GM18868 (cell line): ENCODE measurements around the gene FCRL4.

ENCODE experiments used
- ATAC-seq: cut with Tn5 transposase; IDR thresholded peaks from one replicate; pipeline ENCODE4 v1.9.1; 2021; ENCODE audit warnings: mild to moderate bottlenecking, moderate library complexity; ENCODE audit not compliant: unreplicated experiment

The FCRL4 gene

DNA sequence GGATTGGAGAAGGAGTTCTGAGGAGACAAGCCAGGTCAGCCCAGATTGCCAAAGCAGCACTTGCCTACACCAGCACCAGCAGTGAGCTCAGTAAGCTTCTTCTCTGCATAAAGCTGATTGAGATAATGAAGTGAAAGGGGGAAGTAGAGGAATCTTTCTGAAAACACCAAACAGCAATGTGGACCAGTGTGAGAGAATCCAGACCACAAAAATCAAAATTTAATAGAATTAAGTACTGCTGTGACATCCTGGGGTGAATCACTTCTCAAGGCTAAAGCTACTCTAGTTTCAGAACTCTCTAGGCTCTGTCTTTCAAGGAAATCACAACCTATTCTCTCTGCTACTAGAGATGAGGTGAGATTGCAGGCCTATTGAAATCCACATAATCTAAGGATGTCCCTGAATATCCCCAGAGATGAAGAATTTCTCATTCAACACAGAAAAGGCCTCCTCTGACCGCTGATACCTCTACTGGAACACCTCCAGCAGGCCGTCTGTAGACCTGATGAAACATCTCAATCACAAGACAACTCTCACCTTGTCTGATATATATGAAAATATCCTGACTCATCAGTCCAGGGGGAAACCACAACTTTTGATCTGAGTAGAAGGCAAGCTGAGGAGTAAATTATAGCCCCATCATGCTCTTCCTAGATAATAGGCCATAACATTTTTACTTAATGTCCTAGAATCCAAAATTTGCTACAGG lies at the start of gene FCRL4:
Gene FCRL4 (minus strand): TSS at position 127 of the 709 bp plus-strand sequence. CDS start 141 bp downstream, outside the sequence.
- peak; percentile 53 for ATAC-seq

DNA sequence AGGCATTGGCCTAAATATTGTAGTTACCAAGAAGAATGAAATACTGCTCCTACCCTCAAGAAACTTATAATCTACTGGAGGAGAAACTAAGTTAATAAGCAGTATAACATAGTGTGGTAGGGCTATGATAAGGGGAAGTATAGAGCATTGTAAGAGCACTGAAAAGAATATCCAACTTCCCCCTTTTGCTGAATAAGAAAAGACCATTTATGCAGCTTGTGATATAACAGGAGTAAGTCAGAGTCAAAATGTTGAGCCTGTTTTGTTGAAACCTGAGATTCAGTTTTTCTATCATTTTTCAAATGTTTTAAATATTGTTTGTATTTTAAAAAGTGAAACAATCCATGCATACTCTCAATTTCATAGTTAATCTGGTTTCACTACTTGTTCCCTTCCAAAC lies 48.3 kb upstream of the FCRL4 start:
- no peak for ATAC-seq

DNA sequence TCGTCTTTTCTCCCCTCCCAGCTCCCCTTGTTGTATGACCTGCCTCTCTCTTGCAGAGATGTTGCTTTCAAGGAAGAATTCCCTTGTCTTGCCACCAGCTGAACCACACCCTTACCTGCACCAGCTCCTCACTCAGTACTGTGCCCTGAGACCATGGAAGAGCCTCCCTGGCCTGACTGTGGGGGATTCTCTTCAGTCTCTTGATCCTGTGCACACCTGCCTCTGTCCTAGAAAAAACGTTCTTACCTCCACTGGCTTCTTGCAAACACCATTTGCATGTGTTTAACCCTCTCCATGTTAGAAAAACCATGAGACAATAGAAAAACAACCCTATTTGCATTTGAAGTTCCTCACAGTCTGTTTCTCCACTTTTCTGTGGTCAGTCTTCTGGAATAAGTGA lies 43.3 kb upstream of the FCRL4 start:
- no peak for ATAC-seq

- no peak for ATAC-seq
These were observed 41.9 kb upstream of the FCRL4 start for GRCh38 chr1:157639800-157640199.

GRCh38 chr1:157628773-157629172 lies 30.9 kb upstream of the FCRL4 start:
- no peak for ATAC-seq

DNA sequence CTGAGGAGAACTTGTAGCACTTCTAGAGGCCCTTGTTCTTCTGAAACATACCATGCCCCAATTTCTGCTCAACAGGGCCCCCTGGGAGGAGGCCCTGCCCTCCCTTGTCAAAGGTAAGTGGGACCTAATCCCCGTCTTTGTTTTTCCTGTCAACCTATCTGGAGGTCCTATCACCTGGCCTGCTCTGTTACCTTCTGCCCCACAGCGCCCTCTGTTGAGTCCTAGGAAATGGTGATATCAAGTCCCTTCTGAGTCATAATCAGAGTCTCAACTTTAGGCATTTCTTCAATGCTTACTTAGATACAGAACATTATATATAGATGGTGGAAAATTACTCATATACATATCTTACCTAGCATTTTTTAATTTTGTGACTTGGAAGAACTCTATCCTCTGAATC lies 28.2 kb upstream of the FCRL4 start:
- peak; percentile 72 for ATAC-seq

DNA sequence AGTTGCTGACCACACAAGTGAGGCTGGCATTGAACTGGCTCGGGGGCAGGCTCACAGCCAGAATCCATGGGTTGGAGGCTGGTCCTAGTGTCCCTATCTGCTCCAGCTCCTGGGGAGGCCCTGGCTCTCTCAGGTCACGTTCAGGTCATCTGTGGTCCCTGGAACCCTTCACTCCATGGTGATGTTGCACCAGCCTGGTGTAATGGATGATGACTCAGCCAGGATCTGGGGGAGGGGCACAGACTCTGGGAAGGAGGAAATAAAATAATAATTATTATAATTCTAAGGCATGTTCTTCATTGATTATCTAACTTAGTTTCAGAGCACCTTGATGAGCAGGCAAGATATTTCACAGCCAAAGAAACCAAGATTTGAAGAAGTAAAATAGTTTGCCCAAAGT lies 26.6 kb upstream of the FCRL4 start:
- ATAC-seq: no peak

- ATAC-seq: no peak
These were observed 24.6 kb upstream of the FCRL4 start for GRCh38 chr1:157622471-157622870.

DNA sequence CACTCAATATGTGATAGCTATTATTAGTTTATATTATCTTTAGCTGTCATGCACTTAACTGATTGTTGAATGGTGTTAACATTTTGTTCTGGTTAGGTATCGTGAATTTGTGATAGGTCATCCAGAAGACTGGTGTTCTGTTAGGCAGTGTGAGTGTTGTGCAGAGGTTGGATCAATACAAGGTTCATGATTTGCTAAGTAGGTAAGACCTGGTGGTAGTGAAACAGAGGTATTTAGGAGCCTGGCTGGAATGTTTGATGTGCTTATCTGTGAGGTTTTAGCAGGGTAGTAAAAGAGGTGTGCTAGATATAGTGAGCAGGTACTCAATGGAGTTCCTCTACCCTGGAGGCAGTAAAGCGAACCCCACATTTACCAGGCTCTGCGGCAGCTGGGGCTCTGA lies 20.3 kb upstream of the FCRL4 start:
- no peak for ATAC-seq

DNA sequence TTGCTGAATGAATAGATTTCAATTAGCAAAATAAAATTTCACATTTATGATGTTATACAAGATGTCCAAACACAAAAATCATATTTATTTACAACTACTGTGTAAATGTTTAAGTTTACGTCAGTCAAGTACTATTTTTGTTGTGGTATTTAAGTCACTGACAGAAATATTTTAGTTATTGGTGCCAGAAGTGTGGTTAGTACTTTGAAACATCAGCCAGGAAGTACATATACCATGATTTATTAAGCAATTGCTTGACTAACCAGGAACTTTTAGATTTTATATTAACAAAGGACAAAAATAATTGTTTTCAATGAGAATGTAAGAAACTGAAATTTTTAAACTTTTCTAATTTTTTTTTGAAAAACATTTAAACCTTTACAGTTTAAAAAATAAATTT lies 2.4 kb upstream of the FCRL4 start:
- no peak for ATAC-seq

GRCh38 chr1:157596384-157596783 lies 1.5 kb downstream of the FCRL4 start:
- peak; percentile 31 for ATAC-seq

DNA sequence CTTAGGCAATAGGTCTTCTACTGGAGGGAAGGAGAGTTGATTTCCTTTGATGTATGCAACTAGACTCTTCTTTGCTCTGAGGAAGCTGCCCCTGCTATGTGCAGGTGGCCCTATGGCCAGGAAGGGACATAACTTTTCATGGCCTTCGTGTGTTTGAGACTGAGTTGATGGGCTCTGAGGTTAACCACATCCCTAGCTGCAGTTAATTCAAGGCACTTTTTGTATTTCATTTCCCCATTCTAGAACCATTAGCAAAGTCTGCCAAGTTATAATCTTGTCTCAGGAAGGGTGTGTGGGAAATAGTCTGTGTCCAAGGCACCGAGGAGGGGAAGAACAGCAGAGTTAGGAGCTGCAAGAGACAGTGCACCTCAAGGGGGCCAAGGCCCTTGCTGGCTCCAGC lies 2.5 kb downstream of the FCRL4 start:
- ATAC-seq: peak; percentile 69

DNA sequence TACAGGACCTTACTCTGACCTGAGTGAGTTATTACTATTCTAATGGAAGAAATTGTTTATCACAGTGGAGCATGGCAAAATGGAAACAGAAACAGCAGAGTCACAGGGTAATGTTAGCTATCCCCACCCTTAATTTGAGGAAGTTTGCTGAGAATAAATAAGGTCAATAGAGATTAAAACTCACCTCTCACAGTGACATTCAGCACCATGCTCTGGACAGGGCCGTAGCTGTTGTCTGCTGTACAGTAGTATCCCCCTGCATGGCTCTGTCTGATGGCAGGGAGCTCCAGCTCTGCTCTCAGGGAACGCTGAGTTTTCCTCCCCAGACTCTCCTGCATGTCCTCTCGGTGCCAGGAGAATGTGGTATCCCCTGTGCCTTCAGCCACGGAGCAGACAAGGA lies 11.9 kb downstream of the FCRL4 start:
- no peak for ATAC-seq

GRCh38 chr1:157584503-157584902 lies 13.4 kb downstream of the FCRL4 start:
- peak; percentile 67 for ATAC-seq

DNA sequence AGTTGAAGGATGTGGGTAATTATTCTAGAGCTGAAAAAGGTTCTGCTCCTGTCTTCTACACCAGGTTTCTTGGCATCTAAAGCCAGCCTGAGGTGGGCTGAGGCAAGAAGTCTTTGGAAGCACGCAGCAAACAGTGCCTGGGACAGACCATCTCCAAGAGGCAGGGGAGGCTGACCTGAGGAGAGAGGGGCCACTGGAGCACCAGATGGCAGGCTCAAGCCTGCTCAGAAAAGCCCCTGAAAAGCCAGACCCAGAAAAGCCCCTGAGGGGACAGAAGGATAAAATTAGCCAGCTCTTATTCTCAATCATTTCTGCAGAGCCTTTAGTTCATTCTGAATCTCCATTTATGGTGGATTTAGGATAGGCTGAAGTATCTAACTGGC lies 17.1 kb downstream of the FCRL4 start:
- no peak for ATAC-seq

GRCh38 chr1:157580179-157580827 lies 17.6 kb downstream of the FCRL4 start:
- no peak for ATAC-seq

GRCh38 chr1:157577420-157577819 lies 20.5 kb downstream of the FCRL4 start:
- ATAC-seq: no peak

GRCh38 chr1:157575744-157576143 lies 22.1 kb downstream of the FCRL4 start:
- peak; percentile 80 for ATAC-seq

GRCh38 chr1:157574836-157575235 lies 23.0 kb downstream of the FCRL4 start:
- no peak for ATAC-seq

- ATAC-seq: peak; percentile 29
These were observed 31.2 kb downstream of the FCRL4 start for GRCh38 chr1:157566484-157567300.

DNA sequence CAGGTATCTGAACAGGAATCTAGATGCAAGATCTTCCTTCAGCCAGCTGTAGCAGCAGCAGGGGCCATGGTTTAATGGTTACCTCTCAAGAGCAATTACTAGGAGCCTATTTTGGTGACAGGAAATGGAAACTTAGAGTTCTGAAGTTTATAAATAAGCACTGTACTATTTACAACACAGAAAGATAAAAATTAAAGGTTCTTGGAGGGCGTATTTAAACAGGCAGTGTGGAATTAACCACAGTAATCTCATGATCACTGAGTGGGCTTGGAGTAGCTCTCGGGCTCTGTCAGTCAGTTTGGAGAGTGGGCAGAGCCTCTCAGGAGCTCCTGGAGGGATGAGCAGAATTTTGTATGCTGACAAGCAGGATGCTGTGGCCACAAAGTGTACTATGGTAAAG lies 35.4 kb downstream of the FCRL4 start:
- peak; percentile 68 for ATAC-seq

- no peak for ATAC-seq
These were observed 39.8 kb downstream of the FCRL4 start for GRCh38 chr1:157558119-157558518.
